HCT116 (cell line): ENCODE results near the gene POLR2J2.
"Not testable (repeated sequence)": the region's sequence is repeated elsewhere in the genome, so short reads cannot be mapped to it uniquely, and the experiment has no call there.

Experiments used
- CTCF ChIP-seq, 3 experiments: fragments of 200-600 bp in 1 of 3; sonication (generic) in 1 of 3; IDR thresholded peaks in 2 of 3; conservative IDR thresholded peaks in 1 of 3; 2 replicates each; pipeline ENCODE4 v1.5.1; 2012 to 2017; ENCODE audit warnings: low read depth in 2 of 3, low read length in 2 of 3, antibody characterized with exemption in 1 of 3, borderline replicate concordance in 1 of 3, control low read depth in 1 of 3, mild to moderate bottlenecking in 1 of 3, mixed read lengths in 1 of 3, mixed run types in 1 of 3, moderate library complexity in 1 of 3; ENCODE audit not compliant: insufficient read depth in 1 of 3
- EGR1 ChIP-seq: IDR thresholded peaks from 2 replicates; pipeline ENCODE4 v1.6.1; 2012; ENCODE audit warnings: low read depth
- POLR2A ChIP-seq: IDR thresholded peaks from 2 replicates; pipeline ENCODE4 v1.7.0; 2011; ENCODE audit warnings: borderline replicate concordance; ENCODE audit not compliant: insufficient read depth, insufficient read length; ENCODE audit errors: extremely low read depth
- POLR2AphosphoS5 ChIP-seq: IDR thresholded peaks from 2 replicates; pipeline ENCODE4 v1.6.1; 2011; ENCODE audit warnings: mild to moderate bottlenecking, low read depth, low read length, moderate library complexity

GRCh38 chr7:102671956-102672307, 469 bp upstream of the POLR2J2 start:
- not testable (repeated sequence) for TF ChIP-seq POLR2AphosphoS5; EGR1; CTCF (IDR thresholded peaks at IDR 0.05 in 2 of 3, conservative IDR thresholded peaks at IDR 0.05 in 1 of 3; ENCODE audit: borderline replicate concordance in 1 of 3, insufficient read depth in 1 of 3, low read depth in 2 of 3, low read length in 2 of 3); POLR2A
